ENCODE data around the gene MYLK3. TPM values are rescaled to one million over a fixed set of nuclear protein-coding genes. Genes with fewer than 3 reads are reported as not detected.

Gene MYLK3
- 0.33 and 1.0 TPM in 2 replicates for total RNA-seq
- long read RNA-seq: 0 reads

GRCh38 chr16:46747777-46748651 is at the start of gene MYLK3:
Gene MYLK3 (minus strand): TSS chr16:46748344. CDS start chr16:46748193, 151 bp downstream.
- Mint-ChIP-seq H3K27ac (ENCODE audit: unreplicated experiment) (peak within 1 kb of the TSS; percentile 75), H3K27me3 (ENCODE audit: low read depth) (no peaks in the 10 kb centered on the region), H3K9me3 (no peaks in the 10 kb centered on the region), H3K4me3 (no peak within 1 kb of the TSS), H3K4me1 (peaks cover 43% of the 10 kb centered on the region), H3K36me3 (ENCODE audit: low read depth) (no peaks in the 10 kb centered on the region)
- TF ChIP-seq CTCF (conservative IDR thresholded peaks at IDR 0.05): no peak
- DNase-seq (ENCODE audit: low read depth, low spot score): no peak

GRCh38 chr16:46797501-46797900 is 49.4 kb upstream of the MYLK3 start:
- Mint-ChIP-seq H3K4me3 (no peak overlapping the region), H3K27ac (ENCODE audit: unreplicated experiment) (no peak overlapping the region), H3K27me3 (ENCODE audit: low read depth) (no peaks in the 10 kb centered on the region), H3K4me1 (no peaks in the 10 kb centered on the region), H3K36me3 (ENCODE audit: low read depth) (peaks cover 29% of the 10 kb centered on the region), H3K9me3 (peaks cover 18% of the 10 kb centered on the region)
- no peak for DNase-seq (ENCODE audit: low read depth, low spot score)
- no peak for TF ChIP-seq CTCF (conservative IDR thresholded peaks at IDR 0.05)

- no peak overlapping the region for H3K4me3 Mint-ChIP-seq
- no peaks in the 10 kb centered on the region for H3K4me1 Mint-ChIP-seq
- H3K27me3 Mint-ChIP-seq (ENCODE audit: low read depth): no peaks in the 10 kb centered on the region
- no peak for DNase-seq (ENCODE audit: low read depth, low spot score)
- no peak overlapping the region for H3K27ac Mint-ChIP-seq (ENCODE audit: unreplicated experiment)
- peaks cover 21% of the 10 kb centered on the region for H3K9me3 Mint-ChIP-seq
- H3K36me3 Mint-ChIP-seq (ENCODE audit: low read depth): peaks cover 33% of the 10 kb centered on the region
- TF ChIP-seq CTCF (conservative IDR thresholded peaks at IDR 0.05): no peak
These were observed 48.7 kb upstream of the MYLK3 start for GRCh38 chr16:46796764-46797269.

- Mint-ChIP-seq H3K4me3 (no peak overlapping the region), H3K36me3 (ENCODE audit: low read depth) (peaks cover 37% of the 10 kb centered on the region), H3K27me3 (ENCODE audit: low read depth) (no peaks in the 10 kb centered on the region), H3K9me3 (peaks cover 28% of the 10 kb centered on the region), H3K27ac (ENCODE audit: unreplicated experiment) (no peak overlapping the region), H3K4me1 (peaks cover 15% of the 10 kb centered on the region)
- DNase-seq (ENCODE audit: low read depth, low spot score): no peak
- no peak for TF ChIP-seq CTCF (conservative IDR thresholded peaks at IDR 0.05)
These were observed 45.7 kb upstream of the MYLK3 start for GRCh38 chr16:46793841-46794240.

- no peak for TF ChIP-seq CTCF (conservative IDR thresholded peaks at IDR 0.05)
- Mint-ChIP-seq H3K4me3 (peak overlapping the region; percentile 81), H3K27me3 (ENCODE audit: low read depth) (no peaks in the 10 kb centered on the region), H3K9me3 (peaks cover 24% of the 10 kb centered on the region), H3K4me1 (peaks cover 15% of the 10 kb centered on the region), H3K27ac (ENCODE audit: unreplicated experiment) (no peak overlapping the region), H3K36me3 (ENCODE audit: low read depth) (peaks cover 30% of the 10 kb centered on the region)
- DNase-seq (ENCODE audit: low read depth, low spot score): no peak
These were observed 42.6 kb upstream of the MYLK3 start for GRCh38 chr16:46790599-46791270.
